Head of caudate nucleus (tissue), 42 donors: ENCODE measurements around the gene LEFTY1.
A peak's percentile ranks its signal among the peaks of the same experiment; 100 is the strongest.

Experiments used
- DNase-seq, 42 donors: peaks; one replicate each; pipeline versions ENCODE4 v3.0.0 to v3.0.0-alpha.2; 2020 to 2021; ENCODE audit warnings: mixed read lengths in 7 of 42
- intact Hi-C: fragments of 100-400 bp; cut with DNase I; formaldehyde crosslinking; loops from one replicate; pipeline ENCODE4 v1.15.0; 2022

The LEFTY1 gene

GRCh38 chr1:225860876-225861441 is 28.0 kb downstream of the LEFTY1 start:
- no peak for DNase-seq
- intact Hi-C loops: no loop called here

- DNase-seq: no peak
Observed at GRCh38 chr1:225860107-225860506, 28.8 kb downstream of the LEFTY1 start.

GRCh38 chr1:225859151-225859550 is 29.8 kb downstream of the LEFTY1 start:
- no peak for DNase-seq
- intact Hi-C loops: no loop called here

More at GRCh38 chr1:225860107-225860506, 28.8 kb downstream of the LEFTY1 start:
- intact Hi-C loops: no loop called here

- DNase-seq: peak in 12 of 42 donors; percentile 45 to 71 (median 60)
- intact Hi-C loops: no loop called here
Observed at GRCh38 chr1:225857256-225857655, 31.7 kb downstream of the LEFTY1 start.

GRCh38 chr1:225855503-225856300 is 33.2 kb downstream of the LEFTY1 start:
- peak in 2 of 42 donors; percentile 32 to 53 for DNase-seq
- intact Hi-C loops: no loop called here

- intact Hi-C loops: no loop called here
- no peak for DNase-seq
Observed at GRCh38 chr1:225853441-225853840, 35.5 kb downstream of the LEFTY1 start.

GRCh38 chr1:225852413-225853124 is 36.4 kb downstream of the LEFTY1 start:
- intact Hi-C loops: no loop called here
- no peak for DNase-seq

- no peak for DNase-seq
- intact Hi-C loops: no loop called here
Observed at GRCh38 chr1:225851805-225852204, 37.1 kb downstream of the LEFTY1 start.

- no peak for DNase-seq
- intact Hi-C loops: no loop called here
Observed at GRCh38 chr1:225850370-225850769, 38.6 kb downstream of the LEFTY1 start.

- peak in 32 of 42 donors; percentile 31 to 80 (median 52) for DNase-seq
- intact Hi-C loops: no loop called here
Observed at GRCh38 chr1:225849925-225850324, 39.0 kb downstream of the LEFTY1 start.

- DNase-seq: peak; percentile 41 to 86 (median 72)
- intact Hi-C loops: no loop called here
Observed at GRCh38 chr1:225848030-225848955, 40.7 kb downstream of the LEFTY1 start.

- intact Hi-C loops: no loop called here
- DNase-seq: no peak
Observed at GRCh38 chr1:225847610-225848009, 41.3 kb downstream of the LEFTY1 start.

- intact Hi-C loops: no loop called here
- DNase-seq: peak in 6 of 42 donors; percentile 24 to 64 (median 44)
Observed at GRCh38 chr1:225846331-225847310, 42.3 kb downstream of the LEFTY1 start.

- intact Hi-C loops: no loop called here
- peak; percentile 33 to 83 (median 59) for DNase-seq
Observed at GRCh38 chr1:225845571-225846259, 43.2 kb downstream of the LEFTY1 start.

- no peak for DNase-seq
- intact Hi-C loops: no loop called here
Observed at GRCh38 chr1:225845097-225845496, 43.8 kb downstream of the LEFTY1 start.

- peak in 4 of 42 donors; percentile 33 to 56 (median 40) for DNase-seq
- intact Hi-C loops: no loop called here
Observed at GRCh38 chr1:225844236-225845061, 44.5 kb downstream of the LEFTY1 start.
